Endothelial cell (in vitro differentiated cells): ENCODE data around the gene OSBPL8. TPM values are rescaled to one million over a fixed set of nuclear protein-coding genes. Genes with fewer than 3 reads are reported as not detected.

Source experiments
- DNase-seq: peaks from one replicate; pipeline ENCODE4 v3.0.0; 2021; ENCODE audit warnings: low spot score
- H3K27ac Mint-ChIP-seq: one replicate; pipeline ENCODE4 v1.8.0; 2021; ENCODE audit warnings: mixed read lengths, inconsistent platforms; ENCODE audit not compliant: unreplicated experiment
- H3K27me3 Mint-ChIP-seq: one replicate; pipeline ENCODE4 v1.8.0; 2021; ENCODE audit warnings: mild to moderate bottlenecking, moderate library complexity, mixed read lengths, inconsistent platforms; ENCODE audit not compliant: unreplicated experiment
- H3K36me3 Mint-ChIP-seq: one replicate; pipeline ENCODE4 v1.8.0; 2021; ENCODE audit warnings: mild to moderate bottlenecking, low read depth, mixed read lengths, inconsistent platforms; ENCODE audit not compliant: unreplicated experiment
- H3K4me1 Mint-ChIP-seq: one replicate; pipeline ENCODE4 v1.8.0; 2021; ENCODE audit warnings: mild to moderate bottlenecking, mixed read lengths, inconsistent platforms; ENCODE audit not compliant: unreplicated experiment
- H3K4me3 Mint-ChIP-seq: one replicate; pipeline ENCODE4 v1.8.0; 2021; ENCODE audit warnings: mild to moderate bottlenecking, mixed read lengths, inconsistent platforms; ENCODE audit not compliant: unreplicated experiment
- H3K9me3 Mint-ChIP-seq: one replicate; pipeline ENCODE4 v1.8.0; 2021; ENCODE audit warnings: mixed read lengths, inconsistent platforms; ENCODE audit not compliant: unreplicated experiment
- total RNA-seq: library from RNA; stranded (reverse); fragmentation: NEBNext Ultra II Directional; extraction: Animal tissue kit (Norgen Biotek cat#: 25700); gene quantifications from one replicate; pipeline ENCODE4 v1.2.1, GENCODE V29; 2021; ENCODE audit not compliant: unreplicated experiment
- TF ChIP-seq, protein P1 (sequence below): fragments of 200-600 bp; sonication (generic); IDR thresholded peaks from one replicate; pipeline ENCODE4 v1.5.0; 2021; ENCODE audit warnings: antibody characterized with exemption; ENCODE audit not compliant: unreplicated experiment

The OSBPL8 gene
- total RNA-seq, 1 donor from 2014 or later, result 82.3 TPM

DNA sequence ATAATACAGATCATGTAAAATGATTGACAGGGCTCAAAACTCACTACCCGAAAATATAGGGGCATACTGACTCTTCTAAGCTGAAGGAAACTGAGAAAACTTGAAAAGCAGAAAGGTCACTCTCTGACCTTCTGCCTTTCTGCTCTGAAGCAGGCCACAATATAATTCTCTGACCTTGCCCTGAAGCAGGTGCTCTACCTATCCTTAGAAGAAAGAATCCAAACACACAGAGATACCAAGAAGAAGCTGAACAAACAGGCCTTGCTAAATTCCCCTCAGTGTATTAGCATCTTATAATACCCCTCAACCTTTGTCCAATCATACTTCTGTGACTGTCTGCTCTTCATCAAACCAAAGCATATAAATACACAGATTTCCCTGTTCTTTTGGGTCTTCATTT, 150.5 kb downstream of the OSBPL8 start:
- no peak for DNase-seq
- Mint-ChIP-seq H3K4me3 (no peak overlapping the region), H3K36me3 (no peaks in the 10 kb centered on the region), H3K27me3 (no peaks in the 10 kb centered on the region), H3K4me1 (no peaks in the 10 kb centered on the region), H3K27ac (no peak overlapping the region), H3K9me3 (no peaks in the 10 kb centered on the region)
- TF ChIP-seq, protein P1, sequence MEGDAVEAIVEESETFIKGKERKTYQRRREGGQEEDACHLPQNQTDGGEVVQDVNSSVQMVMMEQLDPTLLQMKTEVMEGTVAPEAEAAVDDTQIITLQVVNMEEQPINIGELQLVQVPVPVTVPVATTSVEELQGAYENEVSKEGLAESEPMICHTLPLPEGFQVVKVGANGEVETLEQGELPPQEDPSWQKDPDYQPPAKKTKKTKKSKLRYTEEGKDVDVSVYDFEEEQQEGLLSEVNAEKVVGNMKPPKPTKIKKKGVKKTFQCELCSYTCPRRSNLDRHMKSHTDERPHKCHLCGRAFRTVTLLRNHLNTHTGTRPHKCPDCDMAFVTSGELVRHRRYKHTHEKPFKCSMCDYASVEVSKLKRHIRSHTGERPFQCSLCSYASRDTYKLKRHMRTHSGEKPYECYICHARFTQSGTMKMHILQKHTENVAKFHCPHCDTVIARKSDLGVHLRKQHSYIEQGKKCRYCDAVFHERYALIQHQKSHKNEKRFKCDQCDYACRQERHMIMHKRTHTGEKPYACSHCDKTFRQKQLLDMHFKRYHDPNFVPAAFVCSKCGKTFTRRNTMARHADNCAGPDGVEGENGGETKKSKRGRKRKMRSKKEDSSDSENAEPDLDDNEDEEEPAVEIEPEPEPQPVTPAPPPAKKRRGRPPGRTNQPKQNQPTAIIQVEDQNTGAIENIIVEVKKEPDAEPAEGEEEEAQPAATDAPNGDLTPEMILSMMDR, result no peak

- no peaks in the 10 kb centered on the region for H3K9me3 Mint-ChIP-seq
- no peaks in the 10 kb centered on the region for H3K36me3 Mint-ChIP-seq
- H3K4me1 Mint-ChIP-seq, result no peaks in the 10 kb centered on the region
- no peak overlapping the region for H3K4me3 Mint-ChIP-seq
- TF ChIP-seq, protein P1, result no peak
- no peak for DNase-seq
- no peak overlapping the region for H3K27ac Mint-ChIP-seq
- H3K27me3 Mint-ChIP-seq, result peaks cover 1% of the 10 kb centered on the region
These were observed 151.9 kb downstream of the OSBPL8 start for GRCh38 chr12:76407710-76408109.

GRCh38 chr12:76402259-76402658, 157.3 kb downstream of the OSBPL8 start:
- peaks cover 1% of the 10 kb centered on the region for H3K27me3 Mint-ChIP-seq
- DNase-seq, result no peak
- H3K4me3 Mint-ChIP-seq, result no peak overlapping the region
- no peaks in the 10 kb centered on the region for H3K4me1 Mint-ChIP-seq
- TF ChIP-seq, protein P1, result no peak
- H3K27ac Mint-ChIP-seq, result no peak overlapping the region
- H3K36me3 Mint-ChIP-seq, result peaks cover 3% of the 10 kb centered on the region
- no peaks in the 10 kb centered on the region for H3K9me3 Mint-ChIP-seq

- Mint-ChIP-seq H3K27me3 (peaks cover 1% of the 10 kb centered on the region), H3K4me1 (no peaks in the 10 kb centered on the region), H3K27ac (no peak overlapping the region), H3K36me3 (peaks cover 3% of the 10 kb centered on the region), H3K4me3 (no peak overlapping the region), H3K9me3 (no peaks in the 10 kb centered on the region)
- TF ChIP-seq, protein P1, result no peak
- no peak for DNase-seq
These were observed 159.4 kb downstream of the OSBPL8 start for GRCh38 chr12:76400136-76400535.

DNA sequence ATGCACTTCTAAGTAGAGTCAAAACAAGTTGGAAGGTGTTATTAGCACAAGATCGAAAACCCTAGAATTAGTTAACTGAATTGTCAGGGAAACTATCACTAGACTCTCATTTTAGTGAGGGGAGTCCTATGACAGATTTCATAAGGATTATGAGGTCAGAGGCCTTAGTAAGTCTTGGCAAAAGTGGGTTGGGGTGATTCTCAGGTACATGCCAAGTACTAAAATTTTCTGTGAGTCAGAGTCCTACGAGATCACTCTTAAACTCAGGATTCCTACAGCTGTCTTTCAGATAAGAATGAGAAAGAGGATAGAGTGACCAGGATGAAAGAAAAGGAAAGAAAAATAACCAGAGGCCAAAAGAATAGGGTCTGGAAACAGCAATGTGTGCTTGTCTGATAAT, 160.5 kb downstream of the OSBPL8 start:
- H3K27me3 Mint-ChIP-seq, result peaks cover 1% of the 10 kb centered on the region
- TF ChIP-seq, protein P1, result no peak
- no peaks in the 10 kb centered on the region for H3K9me3 Mint-ChIP-seq
- no peaks in the 10 kb centered on the region for H3K4me1 Mint-ChIP-seq
- peaks cover 3% of the 10 kb centered on the region for H3K36me3 Mint-ChIP-seq
- H3K4me3 Mint-ChIP-seq, result no peak overlapping the region
- no peak overlapping the region for H3K27ac Mint-ChIP-seq
- DNase-seq, result no peak
